Ovary (tissue), 9 donors: ENCODE results near the gene IDI2. TPM values are rescaled to one million over a fixed set of nuclear protein-coding genes. Genes with fewer than 3 reads are reported as not detected.
A peak's percentile ranks its signal among the peaks of the same experiment; 100 is the strongest.

Source experiments
- DNase-seq, 5 donors: peaks; one replicate each; pipeline ENCODE4 v3.0.0-alpha.2; 2019 to 2020
- H3K27ac ChIP-seq, 2 donors: fragments of 200-600 bp; one replicate each; pipeline versions ENCODE4 v1.5.1 to v1.8.0; 2019 to 2022
- H3K27me3 ChIP-seq: fragments of 200-600 bp; one replicate; pipeline ENCODE4 v1.8.0; 2022
- H3K36me3 ChIP-seq: fragments of 200-600 bp; sonication (generic); one replicate; pipeline ENCODE4 v1.5.1; 2019
- H3K4me1 ChIP-seq: one replicate; pipeline ENCODE4 v1.8.1; 2013; ENCODE audit warnings: mild to moderate bottlenecking, moderate library complexity; ENCODE audit not compliant: insufficient read depth
- H3K4me3 ChIP-seq: fragments of 200-600 bp; sonication (generic); one replicate; pipeline ENCODE4 v1.5.1; 2017
- H3K9me3 ChIP-seq, 2 donors: fragments of 200-600 bp in 1 of 2; sonication (generic) in 1 of 2; one replicate each; pipeline versions ENCODE4 v1.5.1 to v1.8.1; 2013 to 2019; ENCODE audit warnings: mild to moderate bottlenecking in 1 of 2, moderate library complexity in 1 of 2
- CTCF ChIP-seq, 3 donors: fragments of 450-650 bp in 2 of 3; fragments of 200-600 bp in 1 of 3; IDR thresholded peaks; one replicate each; pipeline versions ENCODE4 v1.5.1 to v1.8.0; 2016 to 2022; ENCODE audit warnings: antibody characterized with exemption in 3 of 3, mild to moderate bottlenecking in 1 of 3
- EP300 ChIP-seq: sonication (generic); formaldehyde crosslinking; IDR thresholded peaks from one replicate; pipeline ENCODE4 v1.6.1; 2017; ENCODE audit warnings: antibody characterized with exemption
- POLR2A ChIP-seq: fragments of 450-650 bp; IDR thresholded peaks from one replicate; pipeline ENCODE4 v1.6.1; 2017; ENCODE audit warnings: antibody characterized with exemption, mild to moderate bottlenecking, moderate library complexity
- WGBS, 3 donors: extraction: QIAGEN DNeasy Blood & Tissue Kit in 1 of 3; methylation state at CpG; one replicate each; pipeline versions ENCODE4 v1.1.5 to v1.1.7; 2013 to 2017; 5-methylcytosine and 5-hydroxymethylcytosine counted together
- intact Hi-C, 4 donors: fragments of 100-400 bp; cut with DNase I; formaldehyde crosslinking; loops; one replicate each; pipeline versions ENCODE4 v1.11.0 to v1.15.1; 2022 to 2023
- polyA plus RNA-seq, 2 donors: library from polyadenylated mRNA; stranded (reverse); fragments of 200-250 nt in 1 of 2; fragments of 350-450 nt in 1 of 2; fragmentation: Illumina TruSeq in 1 of 2; extraction: RNeasy Lipid Tissue Mini Kit (QIAGEN cat#74804) in 1 of 2; gene quantifications; one replicate each; pipeline ENCODE4 v1.2.3, GENCODE V29; 2013 to 2014
- total RNA-seq, 7 donors: library from RNA; depleted of rRNA in 2 of 7; stranded (reverse); fragments of >200 nt in 2 of 7; fragmentation: NEBNext Ultra II Directional in 3 of 7; extraction: Animal tissue kit (Norgen Biotek cat#: 25700) in 3 of 7; gene quantifications; one replicate each; pipeline versions ENCODE4 v1.1.0 to v1.2.4, GENCODE V29; 2016 to 2023
- donor health status: DM: no; HTN: no; CAD: no; lungs with moderate emphysema.
- donor health status: DM: no; HTN: no; CAD: no.
- donor health status: Bipolar disorder and iron deficiency.
- donor health status: DM: yes; HTN: yes; CAD: no.
- donor health status: DM: no; HTN: no; CAD: no.
- donor health status: DM: yes; HTN: yes; CAD: no.

IDI2 gene
- total and polyA plus RNA-seq, 9 donors, result not detected

GRCh38 chr10:972763-973162 is 52.9 kb downstream of the IDI2 start:
- peaks cover 6% of the 10 kb centered on the region for H3K4me1 ChIP-seq
- 78 to 82% (median 81%) methylated on average over 8 of the region's 8 CpGs for WGBS, 3 donors
- TF ChIP-seq CTCF (IDR thresholded peaks at IDR 0.05), result no peak
- no peak for TF ChIP-seq POLR2A
- TF ChIP-seq EP300, result no peak
- no peaks in the 10 kb centered on the region for H3K36me3 ChIP-seq
- no peak for DNase-seq
- H3K9me3 ChIP-seq, result no peaks in the 10 kb centered on the region
- no peaks in the 10 kb centered on the region for H3K27me3 ChIP-seq
- intact Hi-C loops, result no loop called here
- H3K27ac ChIP-seq, result no peak overlapping the region
- no peak overlapping the region for H3K4me3 ChIP-seq

GRCh38 chr10:971613-972012 is 54.0 kb downstream of the IDI2 start:
- TF ChIP-seq CTCF (IDR thresholded peaks at IDR 0.05), result no peak
- no peak for TF ChIP-seq EP300
- no peaks in the 10 kb centered on the region for H3K36me3 ChIP-seq
- intact Hi-C loops, result no loop called here
- H3K4me3 ChIP-seq, result no peak overlapping the region
- peaks cover 6% of the 10 kb centered on the region for H3K4me1 ChIP-seq
- no peak overlapping the region for H3K27ac ChIP-seq
- no peaks in the 10 kb centered on the region for H3K27me3 ChIP-seq
- WGBS, 3 donors, result 71 to 80% (median 79%) methylated on average over 12 of the region's 12 CpGs
- no peak for DNase-seq
- H3K9me3 ChIP-seq, result no peaks in the 10 kb centered on the region

GRCh38 chr10:971150-971542 is 54.5 kb downstream of the IDI2 start:
- Histone ChIP-seq H3K4me3 (no peak overlapping the region), H3K27ac (no peak overlapping the region), H3K4me1 (peaks cover 6% of the 10 kb centered on the region), H3K9me3 (no peaks in the 10 kb centered on the region), H3K36me3 (no peaks in the 10 kb centered on the region), H3K27me3 (no peaks in the 10 kb centered on the region)
- WGBS, 3 donors, result 23 to 46% (median 30%) methylated on average over 4 of the region's 4 CpGs
- no peak for TF ChIP-seq EP300
- no peak for TF ChIP-seq POLR2A
- no peak for TF ChIP-seq CTCF (IDR thresholded peaks at IDR 0.05)
- intact Hi-C loops, result no loop called here
- DNase-seq, result peak in 1 of 5 donors; percentile 42

- Histone ChIP-seq H3K27me3 (no peaks in the 10 kb centered on the region), H3K4me3 (no peak overlapping the region), H3K36me3 (no peaks in the 10 kb centered on the region), H3K9me3 (no peaks in the 10 kb centered on the region), H3K4me1 (peaks cover 6% of the 10 kb centered on the region), H3K27ac (no peak overlapping the region)
- WGBS, 3 donors, result 14 to 23% (median 17%) methylated on average over 14 of the region's 14 CpGs
- intact Hi-C loops, result no loop called here
- TF ChIP-seq CTCF (IDR thresholded peaks at IDR 0.05), result no peak
- no peak for TF ChIP-seq EP300
- no peak for TF ChIP-seq POLR2A
- no peak for DNase-seq
Observed at GRCh38 chr10:970311-971149, 55.1 kb downstream of the IDI2 start.
